HEK293T (cell line): ENCODE measurements around the gene CNTNAP1.

Experiments used
- CTCF ChIA-PET: fragments of 350-600 bp; formaldehyde crosslinking; extraction: SDS; loops from one replicate; lab custom pipeline; 2021; ENCODE audit warnings: antibody characterized with exemption, inconsistent platforms; lab: Yijun Ruan, JAX
- POLR2A ChIA-PET: fragments of 350-600 bp; formaldehyde crosslinking; extraction: SDS; loops from one replicate; lab custom pipeline; 2020; ENCODE audit warnings: antibody characterized with exemption, inconsistent platforms; lab: Yijun Ruan, JAX
- DNase-seq: peaks from one replicate; pipeline ENCODE4 v3.0.0; 2012; ENCODE audit warnings: mixed read lengths; ENCODE audit errors: extremely low spot score
- ARNT ChIP-seq: fragments of 450-650 bp; IDR thresholded peaks from 2 replicates; pipeline ENCODE4 v1.6.1; 2017; ENCODE audit warnings: mild to moderate bottlenecking
- BHLHE40 ChIP-seq: fragments of 450-650 bp; IDR thresholded peaks from 2 replicates; pipeline ENCODE4 v1.6.1; 2016; ENCODE audit warnings: mild to moderate bottlenecking, moderate library complexity, borderline replicate concordance
- CTBP1 ChIP-seq: fragments of 450-650 bp; IDR thresholded peaks from 2 replicates; pipeline ENCODE4 v1.6.1; 2016; ENCODE audit warnings: borderline replicate concordance
- ELF4 ChIP-seq: fragments of 450-650 bp; IDR thresholded peaks from 2 replicates; pipeline ENCODE4 v1.6.1; 2017; ENCODE audit warnings: antibody characterized with exemption
- FOXA1 ChIP-seq: fragments of 450-650 bp; IDR thresholded peaks from 2 replicates; pipeline ENCODE4 v1.6.1; 2016; ENCODE audit warnings: mild to moderate bottlenecking
- FOXK2 ChIP-seq: fragments of 450-650 bp; IDR thresholded peaks from 2 replicates; pipeline ENCODE4 v1.6.1; 2016; ENCODE audit warnings: mild to moderate bottlenecking
- FOXM1 ChIP-seq: fragments of 450-650 bp; IDR thresholded peaks from 2 replicates; pipeline ENCODE4 v1.6.1; 2017; ENCODE audit warnings: mild to moderate bottlenecking, borderline replicate concordance
- HDGF ChIP-seq: fragments of 450-650 bp; IDR thresholded peaks from 2 replicates; pipeline ENCODE4 v1.6.1; 2017; ENCODE audit warnings: antibody characterized with exemption, borderline replicate concordance
- L3MBTL2 ChIP-seq: fragments of 450-650 bp; conservative IDR thresholded peaks from 2 replicates; pipeline ENCODE4 v1.6.1; 2016; ENCODE audit warnings: mild to moderate bottlenecking
- LEF1 ChIP-seq: fragments of 450-650 bp; IDR thresholded peaks from 2 replicates; pipeline ENCODE4 v1.6.1; 2017; ENCODE audit warnings: mild to moderate bottlenecking, borderline replicate concordance
- NFRKB ChIP-seq: fragments of 450-650 bp; IDR thresholded peaks from 2 replicates; pipeline ENCODE4 v1.6.1; 2016; ENCODE audit warnings: mild to moderate bottlenecking, moderate library complexity
- SP1 ChIP-seq: fragments of 450-650 bp; IDR thresholded peaks from 2 replicates; pipeline ENCODE4 v1.6.1; 2017
- SUZ12 ChIP-seq: fragments of 450-650 bp; IDR thresholded peaks from 2 replicates; pipeline ENCODE4 v1.6.1; 2016; ENCODE audit warnings: mild to moderate bottlenecking
- TARDBP ChIP-seq: fragments of 450-650 bp; IDR thresholded peaks from 2 replicates; pipeline ENCODE4 v1.6.1; 2016
- ZNF384 ChIP-seq: fragments of 450-650 bp; IDR thresholded peaks from 2 replicates; pipeline ENCODE4 v1.6.1; 2016
- TF ChIP-seq, protein P1 (sequence below): fragments of 450-650 bp; IDR thresholded peaks from 2 replicates; pipeline ENCODE4 v1.6.1; 2016

Gene CNTNAP1

GRCh38 chr17:42697108-42697811 lies 14.9 kb downstream of the CNTNAP1 start:
- ChIA-PET CTCF (interaction anchor here (0.6 kb wide), 1 partner anchor 119 kb away, joined by 4 read pairs; no protein-coding TSS in a partner anchor), POLR2A (interaction anchor here (1.7 to 2.0 kb wide), 2 partner anchors 18 to 119 kb away, joined by 6 read pairs; no protein-coding TSS in a partner anchor)
- DNase-seq: no peak

GRCh38 chr17:42698736-42699414 lies 16.5 kb downstream of the CNTNAP1 start:
- ChIA-PET POLR2A (interaction anchor here (2.0 to 2.5 kb wide), 2 partner anchors 20 to 121 kb away, joined by 6 to 7 read pairs; no protein-coding TSS in a partner anchor), CTCF (no interaction called here)
- no peak for DNase-seq

More at GRCh38 chr17:42697108-42697811, 14.9 kb downstream of the CNTNAP1 start:
- TF ChIP-seq SUZ12: no peak

GRCh38 chr17:42699415-42699740 lies 17.0 kb downstream of the CNTNAP1 start:
- no peak for DNase-seq
- CTCF ChIA-PET: no interaction called here
- POLR2A ChIA-PET: interaction anchor here (2.5 kb wide), 1 partner anchor 21 kb away, joined by 7 read pairs; no protein-coding TSS in a partner anchor
- no peak for TF ChIP-seq ZNF384

More at GRCh38 chr17:42698736-42699414, 16.5 kb downstream of the CNTNAP1 start:
- TF ChIP-seq SP1 (no peak), FOXA1 (no peak), ARNT (no peak), BHLHE40 (no peak), SUZ12 (no peak), ELF4 (no peak), FOXM1 (no peak), ZNF384 (no peak), L3MBTL2 (no peak), CTBP1 (no peak)

DNA sequence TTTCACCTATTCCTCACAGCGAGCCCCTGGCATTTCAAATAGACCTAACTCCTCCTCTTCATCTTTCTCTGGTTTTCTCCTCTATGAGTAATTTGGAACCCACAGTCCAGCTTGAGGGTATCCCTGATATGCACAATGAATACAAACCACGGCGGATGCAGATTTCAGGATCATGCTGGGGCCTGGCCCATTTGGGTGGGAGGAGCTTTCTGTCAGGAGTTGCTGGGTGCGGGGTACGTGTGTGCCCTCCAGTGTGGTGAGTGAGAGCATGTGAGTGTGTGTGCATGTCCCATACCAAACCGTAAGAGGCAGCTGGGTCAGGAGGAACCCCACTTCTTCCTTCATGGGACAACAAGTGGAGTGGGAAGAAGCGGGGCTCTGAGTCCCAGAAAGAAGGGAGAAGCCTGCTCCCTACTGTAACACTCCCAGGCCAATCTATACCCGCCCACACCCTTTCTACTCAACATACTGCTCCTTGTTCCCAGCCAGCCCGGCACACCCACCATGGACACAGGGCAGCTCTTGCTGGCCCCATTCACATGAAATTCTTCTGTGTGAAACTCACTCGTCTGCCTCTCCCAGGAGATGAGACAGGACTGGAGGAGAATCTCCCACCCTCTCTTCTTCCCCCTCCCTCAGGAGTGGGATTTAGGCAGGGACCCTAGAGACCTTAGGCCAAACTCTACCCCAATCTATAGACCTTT lies 18.4 kb downstream of the CNTNAP1 start:
- ChIA-PET CTCF (interaction anchor here (0.6 kb wide), 1 partner anchor 49 kb away, joined by 3 read pairs; no protein-coding TSS in a partner anchor), POLR2A (interaction anchor here (2.5 kb wide), 1 partner anchor 22 kb away, joined by 7 read pairs; no protein-coding TSS in a partner anchor)
- no peak for TF ChIP-seq HDGF
- TF ChIP-seq NFRKB: no peak
- no peak for TF ChIP-seq TARDBP
- no peak for TF ChIP-seq ARNT
- TF ChIP-seq L3MBTL2: no peak
- no peak for TF ChIP-seq LEF1
- TF ChIP-seq BHLHE40: no peak
- TF ChIP-seq FOXK2: no peak
- TF ChIP-seq, protein P1, sequence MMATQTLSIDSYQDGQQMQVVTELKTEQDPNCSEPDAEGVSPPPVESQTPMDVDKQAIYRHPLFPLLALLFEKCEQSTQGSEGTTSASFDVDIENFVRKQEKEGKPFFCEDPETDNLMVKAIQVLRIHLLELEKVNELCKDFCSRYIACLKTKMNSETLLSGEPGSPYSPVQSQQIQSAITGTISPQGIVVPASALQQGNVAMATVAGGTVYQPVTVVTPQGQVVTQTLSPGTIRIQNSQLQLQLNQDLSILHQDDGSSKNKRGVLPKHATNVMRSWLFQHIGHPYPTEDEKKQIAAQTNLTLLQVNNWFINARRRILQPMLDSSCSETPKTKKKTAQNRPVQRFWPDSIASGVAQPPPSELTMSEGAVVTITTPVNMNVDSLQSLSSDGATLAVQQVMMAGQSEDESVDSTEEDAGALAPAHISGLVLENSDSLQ: no peak
- no peak for TF ChIP-seq CTBP1
- no peak for DNase-seq

- ChIA-PET POLR2A (no interaction called here), CTCF (interaction anchor here (1.3 kb wide), 1 partner anchor 124 kb away, joined by 4 read pairs; the partner anchor contains the start of gene PSMC3IP)
- no peak for DNase-seq
- TF ChIP-seq NFRKB: no peak
- no peak for TF ChIP-seq SP1
- TF ChIP-seq LEF1: no peak
- TF ChIP-seq, protein P1: no peak
- no peak for TF ChIP-seq BHLHE40
- TF ChIP-seq CTBP1: no peak
- no peak for TF ChIP-seq TARDBP
- TF ChIP-seq ARNT: no peak
- no peak for TF ChIP-seq HDGF
- TF ChIP-seq FOXK2: no peak
- no peak for TF ChIP-seq ELF4
- TF ChIP-seq ZNF384: no peak
- TF ChIP-seq SUZ12: no peak
- TF ChIP-seq FOXM1: no peak
- TF ChIP-seq FOXA1: no peak
- TF ChIP-seq L3MBTL2: no peak
These were observed 20.1 kb downstream of the CNTNAP1 start for GRCh38 chr17:42702446-42702845.

- ChIA-PET POLR2A (no interaction called here), CTCF (no interaction called here)
These were observed 22.1 kb downstream of the CNTNAP1 start for GRCh38 chr17:42704490-42704836.

More at GRCh38 chr17:42704490-42704836, 22.1 kb downstream of the CNTNAP1 start:
- DNase-seq: no peak
- no peak for TF ChIP-seq ZNF384
- no peak for TF ChIP-seq TARDBP
- TF ChIP-seq FOXK2: no peak
- TF ChIP-seq NFRKB: no peak
- TF ChIP-seq ELF4: no peak
- no peak for TF ChIP-seq CTBP1
- TF ChIP-seq LEF1: no peak
- no peak for TF ChIP-seq HDGF
- no peak for TF ChIP-seq ARNT
- no peak for TF ChIP-seq SP1
